Measurements from ENCODE around the gene ATP10A. TPM values are rescaled to one million over a fixed set of nuclear protein-coding genes. Genes with fewer than 3 reads are reported as not detected.

The ATP10A gene
- total RNA-seq, 1 donor from 2014 or later = 44.4 TPM

- H3K9me3 Mint-ChIP-seq = no peaks in the 10 kb centered on the region
These were observed 60.8 kb downstream of the ATP10A start for GRCh38 chr15:25802285-25802830.

GRCh38 chr15:25801586-25802284 is 61.4 kb downstream of the ATP10A start:
- H3K27ac Mint-ChIP-seq = no peak overlapping the region

More at GRCh38 chr15:25802285-25802830, 60.8 kb downstream of the ATP10A start:
- Mint-ChIP-seq H3K4me3 (ENCODE audit: low read depth) (no peak overlapping the region), H3K27ac (no peak overlapping the region), H3K4me1 (ENCODE audit: low read depth) (peaks cover 18% of the 10 kb centered on the region), H3K36me3 (ENCODE audit: low read depth) (peaks cover 7% of the 10 kb centered on the region), H3K27me3 (ENCODE audit: low read depth) (no peaks in the 10 kb centered on the region)
- DNase-seq (ENCODE audit: low spot score) = no peak
- intact Hi-C loops (cut with micrococcal nuclease) = no loop called here

GRCh38 chr15:25800761-25801515 is 62.2 kb downstream of the ATP10A start:
- Mint-ChIP-seq H3K27me3 (ENCODE audit: low read depth) (no peaks in the 10 kb centered on the region), H3K4me3 (ENCODE audit: low read depth) (no peak overlapping the region), H3K36me3 (ENCODE audit: low read depth) (peaks cover 7% of the 10 kb centered on the region), H3K27ac (no peak overlapping the region), H3K9me3 (no peaks in the 10 kb centered on the region), H3K4me1 (ENCODE audit: low read depth) (peaks cover 15% of the 10 kb centered on the region)
- intact Hi-C loops (cut with micrococcal nuclease) = no loop called here
- no peak for DNase-seq (ENCODE audit: low spot score)

More at GRCh38 chr15:25801586-25802284, 61.4 kb downstream of the ATP10A start:
- H3K4me3 Mint-ChIP-seq (ENCODE audit: low read depth) = no peak overlapping the region
- intact Hi-C loops (cut with micrococcal nuclease) = no loop called here
- no peaks in the 10 kb centered on the region for H3K27me3 Mint-ChIP-seq (ENCODE audit: low read depth)
- no peaks in the 10 kb centered on the region for H3K9me3 Mint-ChIP-seq
- no peak for DNase-seq (ENCODE audit: low spot score)
- H3K4me1 Mint-ChIP-seq (ENCODE audit: low read depth) = peaks cover 19% of the 10 kb centered on the region
- H3K36me3 Mint-ChIP-seq (ENCODE audit: low read depth) = peaks cover 8% of the 10 kb centered on the region

- Mint-ChIP-seq H3K27me3 (ENCODE audit: low read depth) (no peaks in the 10 kb centered on the region), H3K36me3 (ENCODE audit: low read depth) (peaks cover 7% of the 10 kb centered on the region), H3K4me1 (ENCODE audit: low read depth) (peaks cover 20% of the 10 kb centered on the region), H3K4me3 (ENCODE audit: low read depth) (no peak overlapping the region), H3K9me3 (no peaks in the 10 kb centered on the region), H3K27ac (no peak overlapping the region)
- intact Hi-C loops (cut with micrococcal nuclease) = no loop called here
- no peak for DNase-seq (ENCODE audit: low spot score)
These were observed 63.0 kb downstream of the ATP10A start for GRCh38 chr15:25799906-25800700.

- H3K4me3 Mint-ChIP-seq (ENCODE audit: low read depth) = no peak overlapping the region
These were observed 64.9 kb downstream of the ATP10A start for GRCh38 chr15:25797936-25798901.

GRCh38 chr15:25797511-25797935 is 65.6 kb downstream of the ATP10A start:
- H3K4me1 Mint-ChIP-seq (ENCODE audit: low read depth) = peaks cover 32% of the 10 kb centered on the region

More at GRCh38 chr15:25797936-25798901, 64.9 kb downstream of the ATP10A start:
- intact Hi-C loops (cut with micrococcal nuclease) = no loop called here
- DNase-seq (ENCODE audit: low spot score) = no peak
- peaks cover 29% of the 10 kb centered on the region for H3K4me1 Mint-ChIP-seq (ENCODE audit: low read depth)
- no peaks in the 10 kb centered on the region for H3K27me3 Mint-ChIP-seq (ENCODE audit: low read depth)
- H3K27ac Mint-ChIP-seq = peak overlapping the region; percentile 1
- no peaks in the 10 kb centered on the region for H3K9me3 Mint-ChIP-seq
- H3K36me3 Mint-ChIP-seq (ENCODE audit: low read depth) = peaks cover 9% of the 10 kb centered on the region

GRCh38 chr15:25797035-25797434 is 66.1 kb downstream of the ATP10A start:
- peaks cover 10% of the 10 kb centered on the region for H3K36me3 Mint-ChIP-seq (ENCODE audit: low read depth)
- no peak overlapping the region for H3K4me3 Mint-ChIP-seq (ENCODE audit: low read depth)
- no peaks in the 10 kb centered on the region for H3K27me3 Mint-ChIP-seq (ENCODE audit: low read depth)
- no peak for DNase-seq (ENCODE audit: low spot score)
- no peaks in the 10 kb centered on the region for H3K9me3 Mint-ChIP-seq
- H3K4me1 Mint-ChIP-seq (ENCODE audit: low read depth) = peaks cover 36% of the 10 kb centered on the region
- H3K27ac Mint-ChIP-seq = peak overlapping the region; percentile 3
- intact Hi-C loops (cut with micrococcal nuclease) = no loop called here

More at GRCh38 chr15:25797511-25797935, 65.6 kb downstream of the ATP10A start:
- H3K4me3 Mint-ChIP-seq (ENCODE audit: low read depth) = no peak overlapping the region
- H3K27ac Mint-ChIP-seq = peak overlapping the region; percentile 1
- H3K9me3 Mint-ChIP-seq = no peaks in the 10 kb centered on the region
- H3K36me3 Mint-ChIP-seq (ENCODE audit: low read depth) = peaks cover 10% of the 10 kb centered on the region
- no peak for DNase-seq (ENCODE audit: low spot score)
- no peaks in the 10 kb centered on the region for H3K27me3 Mint-ChIP-seq (ENCODE audit: low read depth)
- intact Hi-C loops (cut with micrococcal nuclease) = no loop called here

GRCh38 chr15:25796395-25796794 is 66.7 kb downstream of the ATP10A start:
- Mint-ChIP-seq H3K4me1 (ENCODE audit: low read depth) (peaks cover 43% of the 10 kb centered on the region), H3K27ac (no peak overlapping the region), H3K9me3 (no peaks in the 10 kb centered on the region), H3K36me3 (ENCODE audit: low read depth) (peaks cover 10% of the 10 kb centered on the region), H3K27me3 (ENCODE audit: low read depth) (no peaks in the 10 kb centered on the region), H3K4me3 (ENCODE audit: low read depth) (no peak overlapping the region)
- intact Hi-C loops (cut with micrococcal nuclease) = no loop called here
- DNase-seq (ENCODE audit: low spot score) = no peak

- peaks cover 49% of the 10 kb centered on the region for H3K4me1 Mint-ChIP-seq (ENCODE audit: low read depth)
These were observed 67.4 kb downstream of the ATP10A start for GRCh38 chr15:25795712-25796111.

GRCh38 chr15:25795061-25795460 is 68.1 kb downstream of the ATP10A start:
- no peak for DNase-seq (ENCODE audit: low spot score)
- Mint-ChIP-seq H3K9me3 (no peaks in the 10 kb centered on the region), H3K27me3 (ENCODE audit: low read depth) (no peaks in the 10 kb centered on the region), H3K4me3 (ENCODE audit: low read depth) (no peak overlapping the region), H3K4me1 (ENCODE audit: low read depth) (peaks cover 53% of the 10 kb centered on the region), H3K27ac (no peak overlapping the region), H3K36me3 (ENCODE audit: low read depth) (peaks cover 13% of the 10 kb centered on the region)
- intact Hi-C loops (cut with micrococcal nuclease) = no loop called here

More at GRCh38 chr15:25795712-25796111, 67.4 kb downstream of the ATP10A start:
- intact Hi-C loops (cut with micrococcal nuclease) = no loop called here
- H3K9me3 Mint-ChIP-seq = no peaks in the 10 kb centered on the region
- no peak overlapping the region for H3K4me3 Mint-ChIP-seq (ENCODE audit: low read depth)
- peaks cover 10% of the 10 kb centered on the region for H3K36me3 Mint-ChIP-seq (ENCODE audit: low read depth)
- no peak for DNase-seq (ENCODE audit: low spot score)
- H3K27ac Mint-ChIP-seq = no peak overlapping the region
- H3K27me3 Mint-ChIP-seq (ENCODE audit: low read depth) = no peaks in the 10 kb centered on the region

GRCh38 chr15:25793354-25794050 is 69.6 kb downstream of the ATP10A start:
- H3K36me3 Mint-ChIP-seq (ENCODE audit: low read depth) = peaks cover 14% of the 10 kb centered on the region
- no peak overlapping the region for H3K4me3 Mint-ChIP-seq (ENCODE audit: low read depth)
- H3K4me1 Mint-ChIP-seq (ENCODE audit: low read depth) = peaks cover 62% of the 10 kb centered on the region
- H3K27me3 Mint-ChIP-seq (ENCODE audit: low read depth) = no peaks in the 10 kb centered on the region
- no peak overlapping the region for H3K27ac Mint-ChIP-seq
- no peak for DNase-seq (ENCODE audit: low spot score)
- intact Hi-C loops (cut with micrococcal nuclease) = loop anchor here (5.0 kb wide), 1 partner anchor 51 kb away; no protein-coding TSS in a partner anchor
- no peaks in the 10 kb centered on the region for H3K9me3 Mint-ChIP-seq

Data from activated T-helper 2 cell treated with anti-CD3 and anti-CD28 coated beads, Interferon-gamma antibody, Interleukin-2, Interleukin-4, amounts not matched to agents 10 μg/mL and 5 μg/mL and 100 μg/mL, durations not matched to agents 14 hours and 24 hours and 36 hours (primary cell).